ENCODE results near the gene MPEG1. TPM values are rescaled to one million over a fixed set of nuclear protein-coding genes. Genes with fewer than 3 reads are reported as not detected.

The MPEG1 gene
- total RNA-seq, 1 donor from 2014 or later, result not detected

- H3K27me3 Mint-ChIP-seq (ENCODE audit: unreplicated experiment), result peaks cover 8% of the 10 kb centered on the region
- TF ChIP-seq CTCF (IDR thresholded peaks at IDR 0.05; ENCODE audit: partially characterized antibody, unreplicated experiment), result no peak
- H3K4me1 Mint-ChIP-seq (ENCODE audit: low read depth, unreplicated experiment), result peaks cover 3% of the 10 kb centered on the region
- DNase-seq, result no peak
- H3K27ac Mint-ChIP-seq (ENCODE audit: unreplicated experiment), result no peak overlapping the region
- no peaks in the 10 kb centered on the region for H3K36me3 Mint-ChIP-seq (ENCODE audit: unreplicated experiment)
- no peak overlapping the region for H3K4me3 Mint-ChIP-seq (ENCODE audit: unreplicated experiment)
- H3K9me3 Mint-ChIP-seq (ENCODE audit: unreplicated experiment), result no peaks in the 10 kb centered on the region
Observed at GRCh38 chr11:59183771-59184170, 29.0 kb downstream of the MPEG1 start.

- Mint-ChIP-seq H3K9me3 (ENCODE audit: unreplicated experiment) (no peaks in the 10 kb centered on the region), H3K4me1 (ENCODE audit: low read depth, unreplicated experiment) (peaks cover 3% of the 10 kb centered on the region), H3K27ac (ENCODE audit: unreplicated experiment) (no peak overlapping the region), H3K27me3 (ENCODE audit: unreplicated experiment) (peaks cover 8% of the 10 kb centered on the region), H3K4me3 (ENCODE audit: unreplicated experiment) (no peak overlapping the region), H3K36me3 (ENCODE audit: unreplicated experiment) (no peaks in the 10 kb centered on the region)
- no peak for DNase-seq
- TF ChIP-seq CTCF (IDR thresholded peaks at IDR 0.05; ENCODE audit: partially characterized antibody, unreplicated experiment), result peak; percentile 22
Observed at GRCh38 chr11:59182457-59183151, 30.1 kb downstream of the MPEG1 start.

GRCh38 chr11:59181746-59182456 lies 30.8 kb downstream of the MPEG1 start:
- Mint-ChIP-seq H3K27ac (ENCODE audit: unreplicated experiment) (no peak overlapping the region), H3K36me3 (ENCODE audit: unreplicated experiment) (no peaks in the 10 kb centered on the region), H3K4me3 (ENCODE audit: unreplicated experiment) (no peak overlapping the region), H3K9me3 (ENCODE audit: unreplicated experiment) (no peaks in the 10 kb centered on the region), H3K27me3 (ENCODE audit: unreplicated experiment) (peaks cover 8% of the 10 kb centered on the region), H3K4me1 (ENCODE audit: low read depth, unreplicated experiment) (no peaks in the 10 kb centered on the region)
- DNase-seq, result no peak
- TF ChIP-seq CTCF (IDR thresholded peaks at IDR 0.05; ENCODE audit: partially characterized antibody, unreplicated experiment), result no peak

GRCh38 chr11:59180907-59181306 lies 31.8 kb downstream of the MPEG1 start:
- peaks cover 8% of the 10 kb centered on the region for H3K27me3 Mint-ChIP-seq (ENCODE audit: unreplicated experiment)
- H3K27ac Mint-ChIP-seq (ENCODE audit: unreplicated experiment), result no peak overlapping the region
- no peak overlapping the region for H3K4me3 Mint-ChIP-seq (ENCODE audit: unreplicated experiment)
- no peaks in the 10 kb centered on the region for H3K36me3 Mint-ChIP-seq (ENCODE audit: unreplicated experiment)
- H3K4me1 Mint-ChIP-seq (ENCODE audit: low read depth, unreplicated experiment), result no peaks in the 10 kb centered on the region
- no peak for DNase-seq
- no peaks in the 10 kb centered on the region for H3K9me3 Mint-ChIP-seq (ENCODE audit: unreplicated experiment)
- no peak for TF ChIP-seq CTCF (IDR thresholded peaks at IDR 0.05; ENCODE audit: partially characterized antibody, unreplicated experiment)

GRCh38 chr11:59180168-59180776 lies 32.5 kb downstream of the MPEG1 start:
- H3K9me3 Mint-ChIP-seq (ENCODE audit: unreplicated experiment), result peaks cover 2% of the 10 kb centered on the region
- no peak for DNase-seq
- no peak for TF ChIP-seq CTCF (IDR thresholded peaks at IDR 0.05; ENCODE audit: partially characterized antibody, unreplicated experiment)
- no peak overlapping the region for H3K4me3 Mint-ChIP-seq (ENCODE audit: unreplicated experiment)
- no peaks in the 10 kb centered on the region for H3K36me3 Mint-ChIP-seq (ENCODE audit: unreplicated experiment)
- peaks cover 6% of the 10 kb centered on the region for H3K27me3 Mint-ChIP-seq (ENCODE audit: unreplicated experiment)
- no peak overlapping the region for H3K27ac Mint-ChIP-seq (ENCODE audit: unreplicated experiment)
- no peaks in the 10 kb centered on the region for H3K4me1 Mint-ChIP-seq (ENCODE audit: low read depth, unreplicated experiment)

Measured in glutamatergic neuron (in vitro differentiated cells).